HG02798 (cell line): ENCODE measurements around the gene ADCY2.
"Not testable (repeated sequence)": the region's sequence is repeated elsewhere in the genome, so short reads cannot be mapped to it uniquely, and the experiment has no call there.

Experiments
- ATAC-seq: cut with Tn5 transposase; IDR thresholded peaks from one replicate; pipeline ENCODE4 v1.9.1; 2021; ENCODE audit warnings: mild to moderate bottlenecking; ENCODE audit not compliant: unreplicated experiment, poor library complexity

Gene ADCY2

DNA sequence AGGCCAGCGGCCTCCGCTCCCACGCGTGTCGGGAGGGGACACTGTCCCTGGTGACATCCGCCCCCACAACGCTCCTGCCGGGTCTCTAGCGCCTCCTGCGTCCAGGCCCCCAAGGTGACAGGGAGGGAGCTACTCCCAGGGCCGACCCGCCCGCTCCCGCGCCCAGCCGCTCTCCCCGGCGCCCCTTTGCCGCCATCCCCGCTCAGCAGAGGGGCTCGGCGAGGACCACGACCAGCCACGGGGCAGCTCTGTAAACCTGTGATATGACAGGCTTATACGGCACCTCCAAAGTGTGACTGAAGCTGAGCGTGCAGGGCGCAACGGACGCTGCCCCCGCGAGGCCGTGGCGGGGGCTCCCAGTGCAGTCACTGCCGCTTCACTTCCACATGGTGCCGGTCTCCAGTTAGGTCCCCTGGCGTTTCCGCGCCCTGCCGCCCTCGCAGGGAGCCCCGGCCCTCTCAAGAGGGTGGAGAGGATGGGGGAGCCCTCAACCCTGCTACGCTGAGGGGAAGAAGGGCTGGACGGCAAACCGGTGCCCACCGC is 978 bp upstream of the ADCY2 start:
- ATAC-seq = no peak

DNA sequence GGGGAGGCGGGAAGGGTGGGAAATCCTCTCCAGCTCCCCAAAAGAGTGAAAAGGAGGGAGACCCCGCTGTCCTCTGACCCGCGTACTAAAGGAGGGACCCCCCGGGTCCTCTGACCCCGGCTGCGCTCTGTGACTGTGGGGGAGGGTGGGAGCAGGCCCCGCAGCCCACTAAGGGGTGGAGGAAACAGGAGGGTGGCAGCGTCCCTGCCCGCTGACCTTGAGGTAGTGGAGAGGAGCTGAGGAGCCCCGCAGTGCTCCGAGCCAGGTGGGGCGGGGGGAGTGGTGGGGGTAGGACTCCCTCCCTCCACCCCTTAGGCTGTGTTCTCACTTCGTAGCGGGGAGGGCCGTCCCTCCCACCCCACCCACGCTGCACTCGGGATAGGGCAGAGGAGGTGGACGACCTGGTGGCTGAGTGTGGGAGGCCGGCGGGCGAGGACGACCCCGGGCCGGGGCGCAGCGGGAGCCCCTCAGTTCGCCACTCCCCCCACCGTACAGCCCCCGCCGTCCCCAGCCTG is 449 bp upstream of the ADCY2 start:
- no peak for ATAC-seq

DNA sequence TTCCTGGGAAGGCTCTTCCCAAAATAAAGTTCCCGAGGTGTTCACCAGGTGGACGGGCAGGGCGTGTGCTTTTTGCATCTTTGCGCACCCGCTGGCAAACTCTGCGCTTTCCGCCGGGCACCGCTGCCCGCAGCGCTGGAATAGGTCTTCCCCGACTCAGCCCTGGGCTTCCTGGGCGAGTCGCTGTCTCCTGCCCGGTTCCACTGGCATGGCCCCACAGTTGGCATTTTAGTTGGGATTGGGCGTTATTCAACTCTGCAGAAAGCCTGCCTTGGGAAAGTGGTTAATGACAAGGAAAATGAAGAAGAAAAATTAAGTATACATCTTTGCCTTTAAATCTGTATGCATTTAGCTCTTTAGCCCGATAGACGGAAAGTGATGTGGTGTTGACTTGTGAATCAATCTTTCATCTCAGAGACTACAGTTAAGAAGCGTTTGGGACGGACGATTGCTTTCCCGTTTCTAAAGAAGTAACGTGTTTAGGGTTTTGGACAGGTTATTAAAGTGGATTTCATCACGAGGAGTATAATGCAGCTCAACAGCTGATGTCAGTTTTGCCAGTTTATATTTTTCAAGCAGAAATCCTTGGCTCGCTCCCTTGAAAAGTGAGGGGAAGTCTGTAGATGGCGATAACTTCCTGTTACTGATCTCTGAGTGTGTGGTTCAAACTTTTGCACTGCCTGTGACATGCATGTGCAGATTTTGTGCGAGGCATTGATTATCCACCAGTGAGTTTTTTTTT is 946 bp downstream of the ADCY2 start:
- ATAC-seq = no peak

DNA sequence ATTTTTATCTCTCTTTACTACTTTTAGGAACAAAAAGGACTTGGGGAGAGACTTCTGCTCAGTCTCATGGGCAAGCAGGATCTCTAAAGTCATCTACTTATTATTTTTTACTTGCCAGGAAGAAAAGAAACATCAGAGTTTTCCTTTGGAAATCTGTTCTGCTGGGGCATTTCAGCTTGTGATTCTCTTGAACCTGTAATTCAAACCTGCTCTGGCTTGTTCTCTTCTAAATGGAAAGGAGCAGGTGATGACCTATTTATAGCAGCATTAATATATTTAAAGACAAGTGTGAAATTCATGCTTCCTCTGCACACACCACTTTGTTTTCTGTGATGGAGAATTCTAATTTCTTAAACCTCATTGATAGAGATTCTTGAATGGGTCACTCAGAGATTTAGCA is 2.0 kb downstream of the ADCY2 start:
- no peak for ATAC-seq

DNA sequence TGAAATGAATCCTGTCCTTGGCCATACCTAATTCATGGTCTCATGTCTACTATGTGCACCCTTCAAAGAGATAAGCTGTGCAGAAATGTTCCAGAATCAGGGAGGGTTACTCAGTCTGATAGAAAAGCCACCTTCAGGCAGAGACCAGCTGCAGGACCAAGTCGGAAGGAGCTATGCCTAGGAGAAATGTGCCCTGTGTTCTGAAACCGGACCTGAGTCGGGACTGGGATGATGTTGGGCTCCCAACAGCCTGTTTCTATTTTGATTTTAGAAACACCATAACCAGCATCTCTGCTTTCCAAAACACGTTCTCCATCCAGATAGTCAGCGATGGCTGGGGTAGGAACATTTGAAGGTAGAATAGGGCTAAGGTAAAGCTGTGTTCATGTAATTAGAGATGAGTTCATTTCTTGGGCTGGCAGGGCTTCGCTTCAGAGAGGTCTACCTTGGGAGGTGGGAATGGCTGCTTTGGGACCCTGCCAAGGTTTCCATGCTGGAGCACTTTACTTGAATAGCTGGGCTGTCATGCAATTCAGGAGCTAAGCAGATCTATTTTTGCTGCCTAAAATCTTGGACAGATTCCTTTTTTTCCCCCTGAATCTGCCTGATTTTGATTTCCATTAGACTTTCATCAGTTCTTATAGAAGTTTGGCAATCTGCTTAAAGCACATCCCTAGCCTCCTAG is 2.8 kb downstream of the ADCY2 start:
- ATAC-seq = no peak

DNA sequence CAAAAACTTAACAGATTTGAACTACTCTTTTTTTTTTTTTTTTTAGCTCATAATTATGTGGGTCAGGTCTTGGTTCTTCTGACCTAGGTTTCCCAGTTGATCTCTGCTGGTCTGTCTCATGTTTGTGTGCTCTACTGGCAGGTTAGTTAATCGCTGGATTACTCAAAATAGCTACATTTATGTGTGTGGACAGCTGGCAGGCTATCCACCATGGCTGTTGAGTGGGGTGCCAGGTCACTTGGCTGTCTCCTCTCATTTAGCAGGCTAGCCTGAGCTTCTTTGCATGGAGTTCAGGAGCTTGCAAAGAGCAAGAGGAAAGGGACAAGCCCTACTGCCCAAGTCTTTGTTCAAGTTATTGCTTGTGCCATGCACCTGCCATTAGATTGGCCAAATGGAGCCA is 9.3 kb downstream of the ADCY2 start:
- ATAC-seq = no peak

DNA sequence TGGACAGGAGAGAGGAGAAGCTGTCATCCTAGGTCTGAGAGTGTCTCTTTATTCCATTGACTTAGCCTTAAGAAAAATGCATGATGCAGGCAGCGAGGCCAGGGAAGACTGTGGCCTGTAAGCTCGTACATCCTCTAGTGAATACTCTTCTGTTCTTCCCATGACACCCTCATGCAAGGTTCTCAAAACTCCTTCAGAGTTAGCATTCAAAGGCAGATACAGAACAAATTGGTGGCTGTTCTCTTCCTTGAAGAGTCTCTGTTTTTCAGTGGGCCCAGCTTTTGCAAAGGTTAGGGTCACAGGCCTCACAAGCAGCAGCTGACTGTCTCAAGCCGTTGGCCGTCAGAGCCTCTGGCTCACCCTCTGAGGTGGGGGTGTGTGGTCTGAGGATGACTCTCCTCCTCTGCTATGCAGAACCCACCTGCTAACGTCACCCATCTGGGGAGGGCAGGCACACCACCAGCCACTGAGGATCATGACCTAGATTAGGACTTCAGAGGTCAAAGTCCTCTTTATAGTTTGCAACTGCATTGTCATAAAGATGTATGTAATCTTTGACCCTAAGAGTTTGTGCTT is 15.1 kb downstream of the ADCY2 start:
- ATAC-seq = no peak

DNA sequence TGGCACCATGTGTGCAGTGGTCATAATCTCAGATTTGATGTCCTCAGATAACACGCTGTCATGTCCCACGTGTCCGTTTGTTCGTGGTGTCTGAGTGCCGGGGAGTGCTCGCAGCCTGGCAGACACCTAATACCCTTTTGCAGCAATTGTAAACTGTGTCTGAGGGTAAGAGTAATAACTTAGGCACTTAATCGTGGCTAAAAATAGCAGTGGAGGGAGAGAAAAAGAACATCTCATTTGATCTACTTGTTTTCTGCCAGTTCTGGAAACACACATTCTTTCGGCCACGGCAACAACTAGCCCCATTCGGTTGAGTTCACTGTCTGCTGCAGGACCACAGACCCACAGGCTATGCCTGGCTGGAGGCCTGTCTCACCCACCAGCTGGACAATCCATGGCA is 16.5 kb downstream of the ADCY2 start:
- no peak for ATAC-seq

DNA sequence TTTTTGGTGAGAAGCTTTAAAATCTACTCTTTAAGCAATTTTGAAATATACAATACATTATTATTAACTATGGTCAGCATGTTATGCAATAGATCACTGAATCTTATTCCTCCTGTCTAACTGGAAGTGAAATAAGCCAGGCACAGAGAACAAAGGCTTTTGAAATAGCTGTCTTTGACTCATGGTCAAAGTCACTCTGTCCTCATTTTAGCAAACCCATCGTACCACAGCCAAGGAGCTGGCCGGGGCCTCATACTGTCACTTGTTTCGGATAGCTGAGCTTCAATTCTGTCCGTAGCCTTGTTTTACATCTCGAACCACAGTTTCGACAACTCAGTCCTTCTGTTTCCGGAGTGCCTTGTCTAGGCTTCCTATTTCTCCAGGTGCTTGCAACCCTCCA is 19.2 kb downstream of the ADCY2 start:
- no peak for ATAC-seq

DNA sequence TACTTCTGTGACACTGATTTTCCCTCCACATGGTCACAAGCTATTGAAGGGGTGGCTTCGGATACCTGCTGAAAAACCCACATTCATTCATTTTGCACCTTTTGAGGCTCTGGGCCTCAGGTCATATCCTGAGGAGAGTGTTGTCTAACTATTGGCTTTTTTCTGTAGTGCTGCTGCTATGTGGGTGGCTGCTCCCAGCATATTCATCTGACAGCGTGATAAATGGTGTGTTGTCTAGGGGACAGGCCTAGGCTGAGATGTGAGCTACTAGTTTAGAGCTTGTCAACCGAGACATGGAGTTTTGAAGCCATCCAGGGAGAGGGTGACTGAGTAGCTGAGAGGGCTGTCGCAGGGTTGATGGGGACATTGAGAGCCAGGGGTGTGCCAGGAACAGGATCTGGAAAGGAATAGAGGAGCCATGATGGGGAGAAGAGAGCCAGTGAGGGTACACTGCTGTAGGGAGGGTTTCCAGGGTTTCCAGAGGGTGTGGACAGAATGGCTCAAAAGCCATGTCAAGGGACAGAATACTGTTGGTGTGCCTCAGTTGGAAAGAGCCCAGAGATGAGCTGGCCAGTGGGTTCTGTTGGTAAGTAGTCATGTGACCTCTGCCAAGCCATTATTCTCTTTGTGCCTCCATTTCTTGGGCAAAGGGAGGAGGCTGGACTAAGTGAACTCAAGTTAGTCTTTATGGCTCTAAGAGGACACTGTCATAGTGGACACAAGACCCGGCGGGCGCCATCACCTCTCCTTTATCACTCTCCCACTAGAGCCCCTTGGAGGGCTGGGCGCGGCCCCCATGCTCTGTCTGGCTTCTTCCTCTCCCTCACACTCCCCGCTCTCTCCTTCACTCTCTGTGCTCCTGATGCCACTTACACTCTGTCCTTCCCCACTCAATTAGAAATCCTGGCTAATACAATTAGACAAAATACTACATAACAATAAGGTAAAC is 19.9 kb downstream of the ADCY2 start:
- ATAC-seq = no peak

DNA sequence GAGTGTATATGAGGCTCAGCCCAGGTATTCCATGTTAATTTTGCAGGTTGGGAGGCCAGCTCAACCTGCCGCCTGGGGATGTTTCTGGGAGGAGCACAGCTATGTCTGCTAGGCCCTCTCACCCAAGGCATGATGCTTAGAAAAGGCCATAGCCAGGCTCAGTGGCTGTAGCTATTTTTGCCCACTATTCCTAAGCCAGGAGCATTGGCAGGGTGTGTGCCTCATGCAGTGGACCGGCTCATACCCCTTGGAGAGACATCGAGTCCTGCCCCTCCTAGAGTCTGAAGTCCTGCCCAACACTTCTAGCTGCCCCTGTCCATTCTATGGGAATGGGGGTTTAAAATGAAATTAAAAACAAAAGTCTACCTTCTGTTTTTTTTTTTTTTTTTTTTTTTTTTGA is 22.3 kb downstream of the ADCY2 start:
- no peak for ATAC-seq

DNA sequence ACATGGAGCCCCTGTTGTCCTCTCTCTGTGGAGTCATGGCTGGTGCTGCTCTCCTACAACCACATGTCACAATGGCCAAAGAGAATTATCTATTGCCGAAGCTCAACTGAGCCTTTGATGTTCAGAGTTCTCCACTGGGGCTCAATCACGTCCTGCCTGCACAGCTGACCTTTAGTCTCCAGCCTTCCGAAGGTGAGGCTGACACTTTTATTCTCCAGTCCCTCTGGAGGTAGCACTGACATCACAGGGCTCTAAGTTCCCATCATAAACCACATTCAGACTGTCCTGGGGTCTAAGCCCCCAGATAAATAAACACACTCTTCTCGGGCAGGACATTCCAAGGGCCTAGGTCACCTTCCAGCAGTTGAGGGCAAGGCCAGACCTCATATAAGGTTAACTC is 23.4 kb downstream of the ADCY2 start:
- no peak for ATAC-seq

DNA sequence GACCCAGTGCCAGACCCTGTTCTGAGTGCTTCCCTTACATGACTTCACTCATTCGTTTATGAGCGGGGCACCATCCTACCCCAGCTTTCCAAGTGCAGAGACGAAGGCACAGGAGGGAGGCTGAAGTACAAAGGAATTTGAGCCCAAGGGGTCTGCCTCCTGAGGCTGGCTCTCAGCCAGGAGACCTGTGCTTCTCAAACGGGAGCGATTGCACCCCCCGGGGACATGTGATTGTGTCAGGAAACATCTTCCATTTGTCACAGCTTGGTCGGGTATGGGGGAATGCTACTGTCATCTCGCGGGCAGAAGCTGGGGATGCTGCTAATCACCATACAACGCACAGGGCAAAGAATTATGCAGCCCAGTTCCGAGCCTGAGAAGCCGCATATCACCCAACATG is 23.9 kb downstream of the ADCY2 start:
- no peak for ATAC-seq

DNA sequence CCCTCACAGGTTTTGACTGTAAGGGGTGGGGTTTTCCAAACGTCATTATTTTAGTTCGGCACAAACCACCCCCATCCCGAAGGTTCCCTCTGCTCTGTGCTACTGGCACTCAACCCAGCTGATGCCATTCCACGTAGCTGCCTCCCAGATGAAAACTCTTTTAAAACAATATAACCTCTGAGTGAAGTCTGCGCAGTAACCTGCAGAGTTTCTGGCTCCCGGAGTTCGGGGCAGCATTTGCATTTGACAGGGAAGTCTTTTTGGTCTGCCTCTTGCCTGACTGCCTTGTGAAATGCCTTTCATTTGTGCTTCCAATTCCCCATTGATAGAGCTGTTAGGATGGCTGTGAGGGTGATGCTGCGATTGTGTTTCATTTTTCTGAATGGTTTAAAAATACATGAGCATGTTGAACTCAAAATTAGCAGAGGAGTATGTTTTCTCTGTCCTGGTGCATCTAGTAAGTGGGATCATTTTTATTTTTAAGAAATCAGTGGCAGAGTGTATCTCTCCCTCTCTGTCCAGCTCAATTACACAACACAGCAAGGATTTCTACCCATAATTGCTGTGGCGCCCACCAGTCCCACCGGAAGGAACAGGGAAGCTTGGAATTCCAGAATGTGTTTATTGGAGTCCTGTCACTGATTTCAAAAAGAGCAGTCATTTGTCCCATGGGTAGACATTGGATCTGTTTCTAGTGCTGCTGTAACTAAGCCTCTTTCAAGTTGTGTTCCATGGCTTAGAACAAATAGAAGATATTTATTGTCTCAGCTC is 24.8 kb downstream of the ADCY2 start:
- ATAC-seq = no peak

DNA sequence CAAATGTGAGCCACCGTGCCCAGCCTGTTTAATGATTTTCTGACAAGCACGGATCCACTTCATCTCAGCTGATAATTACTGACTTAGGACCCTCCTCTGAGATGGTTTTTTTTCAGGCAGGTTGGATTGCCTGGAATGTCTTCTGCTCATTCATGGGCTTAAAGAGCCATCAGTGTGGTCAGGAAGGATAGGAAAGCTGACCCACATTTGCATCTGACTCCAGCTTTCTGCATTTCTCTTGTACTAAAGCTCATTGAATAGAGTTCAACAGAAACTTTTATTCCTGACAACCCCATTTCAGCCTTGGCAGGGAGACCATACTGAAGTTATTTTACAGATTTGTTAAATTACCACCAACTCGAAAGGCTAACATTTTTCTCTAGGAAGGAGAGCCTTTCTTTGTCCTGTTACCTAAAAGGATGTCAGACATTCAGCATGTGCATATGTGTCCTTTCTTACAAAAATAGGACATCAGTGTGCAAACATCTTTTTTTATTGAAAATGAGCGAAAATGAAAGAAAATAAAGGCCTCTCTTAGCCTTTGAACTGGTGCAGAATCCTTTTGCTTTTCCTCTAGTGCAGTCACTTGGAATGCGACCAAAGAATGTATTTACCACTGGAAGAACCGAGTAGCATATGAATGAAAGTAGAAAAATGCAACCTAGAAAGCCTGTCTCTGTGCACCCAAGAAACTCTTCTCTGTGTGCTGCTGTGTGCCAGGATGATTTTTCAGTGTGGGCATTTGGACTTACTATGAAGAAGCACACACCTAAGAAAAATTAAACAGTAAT is 26.6 kb downstream of the ADCY2 start:
- no peak for ATAC-seq

DNA sequence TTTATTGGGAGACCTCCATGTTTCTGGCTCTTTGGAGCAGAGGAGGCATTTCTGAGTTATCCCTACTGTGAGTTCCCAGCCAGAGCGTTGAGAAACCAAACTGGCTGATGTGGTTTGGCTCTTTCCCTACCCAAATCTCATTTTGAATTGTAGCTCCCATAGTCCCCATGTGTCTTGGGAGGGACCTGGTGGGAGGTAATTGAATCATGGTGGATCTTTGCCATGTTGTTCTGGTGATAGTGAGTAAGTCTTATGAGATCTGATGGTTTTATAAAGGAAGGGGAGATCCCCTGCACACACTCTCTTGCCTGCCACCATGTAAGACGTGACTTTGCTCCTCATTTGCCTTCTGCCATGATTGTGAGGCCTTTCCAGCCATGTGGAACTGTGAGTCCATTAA is 27.3 kb downstream of the ADCY2 start:
- not testable (repeated sequence) for ATAC-seq

DNA sequence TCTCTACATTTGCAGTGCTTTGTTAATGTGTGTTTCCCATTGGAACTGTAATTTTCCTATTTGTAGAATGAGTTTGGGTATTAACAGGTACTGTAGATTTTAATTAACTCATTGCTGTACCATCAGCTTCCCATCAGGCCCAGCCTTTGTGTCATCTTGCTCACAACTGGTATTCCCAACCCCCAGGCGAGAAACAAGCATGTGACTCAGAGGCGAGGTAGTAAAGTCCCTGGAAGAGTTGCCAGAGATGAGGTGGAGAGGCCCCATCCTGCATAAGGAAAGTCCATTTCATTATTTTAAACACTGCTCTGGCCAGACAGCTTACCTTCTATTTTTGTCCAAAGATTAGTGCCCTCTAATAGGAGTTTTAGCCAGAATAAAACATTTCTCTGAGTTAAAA is 29.9 kb downstream of the ADCY2 start:
- no peak for ATAC-seq

DNA sequence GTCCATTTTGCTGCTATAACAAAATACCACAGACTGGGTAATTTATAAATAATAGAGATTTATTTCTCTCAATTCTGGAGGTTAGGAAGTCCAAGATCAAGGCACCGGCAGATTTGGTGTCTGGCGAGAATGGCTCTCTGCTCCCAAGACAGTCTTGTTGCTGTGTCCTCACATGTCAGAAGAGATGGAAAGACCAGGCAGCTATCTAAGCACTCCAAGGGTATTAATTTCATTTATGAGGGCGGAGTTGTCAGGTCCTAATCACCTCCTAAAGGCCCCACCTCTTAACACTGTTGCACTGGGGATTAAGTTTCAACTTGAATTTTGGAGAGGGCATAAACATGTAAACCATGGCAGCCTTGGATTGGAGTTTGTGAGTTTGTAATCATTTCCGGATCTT is 30.3 kb downstream of the ADCY2 start:
- ATAC-seq = no peak

DNA sequence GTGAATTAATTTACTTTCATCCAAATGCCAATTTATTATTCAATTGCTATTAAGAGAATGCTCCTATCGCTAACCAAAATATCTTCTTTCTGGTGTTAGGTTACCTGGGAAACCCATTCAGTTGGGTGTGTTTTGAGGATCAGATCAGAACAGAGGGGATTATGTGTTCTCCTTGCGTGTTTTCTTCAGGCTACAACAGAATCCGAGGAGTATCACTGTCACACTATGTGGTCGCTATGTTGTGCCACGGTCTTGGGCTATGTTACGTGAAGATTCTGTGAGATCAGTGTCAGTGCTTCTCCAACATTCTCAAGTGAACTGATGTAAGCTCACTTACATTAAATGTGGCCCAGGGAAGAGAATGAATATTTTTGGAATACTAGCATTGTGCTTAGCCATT is 39.0 kb downstream of the ADCY2 start:
- no peak for ATAC-seq
